GM19395 (cell line): ENCODE data around the gene NDUFAF8.

Experiments used
- ATAC-seq: cut with Tn5 transposase; IDR thresholded peaks from one replicate; pipeline ENCODE4 v1.9.1; 2021; ENCODE audit warnings: mild to moderate bottlenecking, moderate library complexity; ENCODE audit not compliant: unreplicated experiment

The NDUFAF8 gene

GRCh38 chr17:81267390-81268067 is 28.4 kb downstream of the NDUFAF8 start:
- no peak for ATAC-seq

GRCh38 chr17:81270279-81270678 is 31.2 kb downstream of the NDUFAF8 start:
- ATAC-seq = no peak

- no peak for ATAC-seq
Observed at GRCh38 chr17:81271226-81271625, 32.1 kb downstream of the NDUFAF8 start.

GRCh38 chr17:81272616-81273015 is 33.5 kb downstream of the NDUFAF8 start:
- no peak for ATAC-seq

GRCh38 chr17:81273698-81274470 is 34.8 kb downstream of the NDUFAF8 start:
- ATAC-seq = no peak

GRCh38 chr17:81274471-81274855 is 35.3 kb downstream of the NDUFAF8 start:
- ATAC-seq = no peak

GRCh38 chr17:81276781-81277180 is 37.7 kb downstream of the NDUFAF8 start:
- no peak for ATAC-seq

- ATAC-seq = no peak
Observed at GRCh38 chr17:81277421-81277820, 38.3 kb downstream of the NDUFAF8 start.

- ATAC-seq = no peak
Observed at GRCh38 chr17:81277946-81278693, 39.0 kb downstream of the NDUFAF8 start.

- no peak for ATAC-seq
Observed at GRCh38 chr17:81278831-81279230, 39.7 kb downstream of the NDUFAF8 start.

- no peak for ATAC-seq
Observed at GRCh38 chr17:81279278-81280275, 40.5 kb downstream of the NDUFAF8 start.

GRCh38 chr17:81280571-81280970 is 41.5 kb downstream of the NDUFAF8 start:
- no peak for ATAC-seq

GRCh38 chr17:81282141-81282540 is 43.0 kb downstream of the NDUFAF8 start:
- no peak for ATAC-seq

- ATAC-seq = no peak
Observed at GRCh38 chr17:81282876-81283275, 43.8 kb downstream of the NDUFAF8 start.

- ATAC-seq = no peak
Observed at GRCh38 chr17:81285179-81285878, 46.2 kb downstream of the NDUFAF8 start.

- ATAC-seq = no peak
Observed at GRCh38 chr17:81285894-81286293, 46.8 kb downstream of the NDUFAF8 start.

- ATAC-seq = no peak
Observed at GRCh38 chr17:81286491-81287145, 47.5 kb downstream of the NDUFAF8 start.

- ATAC-seq = no peak
Observed at GRCh38 chr17:81287152-81287551, 48.0 kb downstream of the NDUFAF8 start.

- no peak for ATAC-seq
Observed at GRCh38 chr17:81287741-81288430, 48.8 kb downstream of the NDUFAF8 start.
